CD4-positive, alpha-beta memory T cell (primary cell): ENCODE data around the gene MX2. TPM values are rescaled to one million over a fixed set of nuclear protein-coding genes. Genes with fewer than 3 reads are reported as not detected.

Experiments used
- CTCF ChIA-PET: fragments of 350-600 bp; sonication (Branson Sonifier 250); formaldehyde crosslinking; loops from one replicate; lab custom pipeline; 2021; ENCODE audit warnings: inconsistent platforms; ENCODE audit not compliant: partially characterized antibody; lab: Charles Lee
- POLR2A ChIA-PET: fragments of 350-600 bp; sonication (Branson Sonifier 250); formaldehyde crosslinking; loops from one replicate; lab custom pipeline; 2021; ENCODE audit not compliant: partially characterized antibody; lab: Charles Lee
- DNase-seq, 5 donors: peaks; one replicate each; pipeline versions ENCODE4 v3.0.0 to v3.0.0-alpha.2; 2020 to 2022; ENCODE audit warnings: mixed read lengths in 1 of 5
- H3K27ac ChIP-seq: one replicate; pipeline ENCODE4 v1.7.0; 2013; ENCODE audit warnings: low read depth, low read length
- H3K27me3 ChIP-seq: 2 replicates; pipeline ENCODE4 v1.7.0; 2013; ENCODE audit warnings: mild to moderate bottlenecking, low read length, moderate library complexity; ENCODE audit not compliant: insufficient read depth
- H3K36me3 ChIP-seq: 2 replicates; pipeline ENCODE4 v1.7.0; 2013; ENCODE audit warnings: mild to moderate bottlenecking, low read length, moderate library complexity; ENCODE audit not compliant: insufficient read depth
- H3K4me1 ChIP-seq: 2 replicates; pipeline ENCODE4 v1.7.0; 2013; ENCODE audit warnings: mild to moderate bottlenecking, low read length, moderate library complexity; ENCODE audit not compliant: insufficient read depth
- H3K4me3 ChIP-seq, 2 donors: one replicate each; pipeline ENCODE4 v1.7.0; 2013; ENCODE audit warnings: low read length in 2 of 2, mild to moderate bottlenecking in 1 of 2
- H3K9me3 ChIP-seq, 2 donors: one replicate each; pipeline ENCODE4 v1.7.0; 2013; ENCODE audit warnings: low read length in 2 of 2, control low read depth in 1 of 2; ENCODE audit not compliant: control insufficient read depth in 1 of 2
- H3K27ac Mint-ChIP-seq, 7 donors: one replicate each; pipeline ENCODE4 v1.8.0; 2020 to 2021; ENCODE audit warnings: mixed read lengths in 7 of 7, mild to moderate bottlenecking in 6 of 7, inconsistent platforms in 3 of 7, moderate library complexity in 3 of 7
- H3K27me3 Mint-ChIP-seq, 2 donors: one replicate each; pipeline ENCODE4 v1.8.0; 2020 to 2021; ENCODE audit warnings: mixed read lengths in 2 of 2
- H3K36me3 Mint-ChIP-seq, 2 donors: one replicate each; pipeline ENCODE4 v1.8.0; 2020 to 2021; ENCODE audit warnings: mixed read lengths in 2 of 2, inconsistent platforms in 1 of 2, mild to moderate bottlenecking in 1 of 2
- H3K4me1 Mint-ChIP-seq, 4 donors: one replicate each; pipeline ENCODE4 v1.8.0; 2020 to 2021; ENCODE audit warnings: mixed read lengths in 4 of 4, mild to moderate bottlenecking in 1 of 4
- H3K4me3 Mint-ChIP-seq, 8 donors: one replicate each; pipeline ENCODE4 v1.8.0; 2020 to 2021; ENCODE audit warnings: mixed read lengths in 8 of 8, mild to moderate bottlenecking in 7 of 8, moderate library complexity in 6 of 8, inconsistent platforms in 3 of 8
- H3K9me3 Mint-ChIP-seq, 8 donors: one replicate each; pipeline ENCODE4 v1.8.0; 2020 to 2021; ENCODE audit warnings: mixed read lengths in 8 of 8, mild to moderate bottlenecking in 5 of 8, inconsistent platforms in 3 of 8, moderate library complexity in 1 of 8
- intact Hi-C: fragments of 100-400 bp; cut with micrococcal nuclease; formaldehyde crosslinking; loops from one replicate; pipeline ENCODE4 v1.15.1; 2023
- polyA plus RNA-seq, 2 donors: library from polyadenylated mRNA; unstranded; fragments of 300-500 nt; fragmentation: Illumina TruSeq; gene quantifications; one replicate each; pipeline ENCODE4 v1.2.3, GENCODE V29; 2021
- total RNA-seq, 2 experiments: library from RNA; stranded (reverse); gene quantifications; one replicate each; pipeline ENCODE4 v1.2.3, GENCODE V29; 2021

Gene MX2
- total and polyA plus RNA-seq, 4 experiments from 2014 or later: 29.6 to 107 (median 72.8) TPM

DNA sequence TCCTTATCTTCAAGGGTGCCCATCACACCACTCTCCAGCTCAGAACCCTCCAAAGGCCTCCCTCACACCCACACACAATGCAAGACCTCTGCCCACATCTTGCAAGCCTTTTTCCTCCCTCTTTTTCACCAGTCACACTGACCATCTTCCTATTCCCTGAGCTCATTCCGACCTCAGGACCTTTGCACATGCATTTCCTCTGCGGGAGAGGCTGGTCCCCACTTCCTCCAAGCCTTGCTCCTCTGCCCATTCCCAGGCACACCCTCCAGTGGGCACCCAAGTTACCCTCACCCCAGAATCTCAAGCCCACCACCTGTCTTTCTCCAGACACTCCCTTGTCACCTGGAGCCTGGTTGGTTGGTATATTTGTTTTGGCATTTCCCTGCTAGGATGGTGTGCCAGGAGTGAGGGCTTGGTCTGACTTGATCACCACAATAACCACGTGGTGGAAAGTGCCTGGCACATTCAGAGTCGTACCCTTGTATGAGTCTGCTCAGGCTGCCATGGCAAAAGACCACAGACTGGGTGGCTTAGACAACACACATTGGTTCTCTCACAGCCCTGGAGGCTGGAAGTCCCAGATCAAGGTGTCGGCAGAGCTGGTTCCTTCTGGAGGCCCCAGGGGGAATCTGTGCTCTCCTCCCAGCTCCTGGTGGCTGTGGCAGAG is 13.2 kb downstream of the MX2 start:
- intact Hi-C loops: no loop called here
- H3K4me3 Mint-ChIP-seq: no peak overlapping the region

DNA sequence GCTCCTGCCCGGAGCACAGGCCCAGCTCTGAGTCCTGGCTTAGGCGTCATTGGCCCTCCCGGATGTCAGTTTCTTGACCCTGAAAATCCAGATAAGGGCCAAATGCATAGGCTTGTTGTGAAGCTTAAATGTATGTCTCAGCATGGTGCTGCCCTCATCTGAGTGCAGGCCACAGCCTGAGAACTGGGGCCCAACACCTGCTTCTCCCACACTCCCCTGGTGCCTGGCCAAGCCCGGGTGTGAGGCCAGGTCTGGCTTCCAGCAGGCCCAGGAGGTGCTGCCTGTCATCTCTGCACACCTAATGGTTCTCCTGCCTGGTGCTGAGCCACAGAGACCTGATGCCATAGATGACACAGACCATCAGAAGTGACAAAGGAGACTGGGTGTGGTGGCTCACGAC is 14.0 kb downstream of the MX2 start:
- Histone ChIP-seq H3K27me3 (no peaks in the 10 kb centered on the region), H3K27ac (no peak overlapping the region), H3K9me3 (no peaks in the 10 kb centered on the region), H3K4me1 (peaks cover 31% of the 10 kb centered on the region), H3K4me3 (no peak overlapping the region), H3K36me3 (peaks cover 37% of the 10 kb centered on the region)
- no peak for DNase-seq
- H3K4me1 Mint-ChIP-seq: peaks cover 19 to 37% (median 22%) of the 10 kb centered on the region in 4 donors
- H3K27ac Mint-ChIP-seq: no peak overlapping the region
- H3K9me3 Mint-ChIP-seq: no peaks in the 10 kb centered on the region
- H3K36me3 Mint-ChIP-seq: peaks cover 29 to 36% of the 10 kb centered on the region in 2 donors
- intact Hi-C loops: no loop called here
- POLR2A ChIA-PET: no interaction called here
- H3K4me3 Mint-ChIP-seq: no peak overlapping the region
- no peaks in the 10 kb centered on the region for H3K27me3 Mint-ChIP-seq
- CTCF ChIA-PET: no interaction called here

More for the DNA sequence above, 13.2 kb downstream of the MX2 start:
- Mint-ChIP-seq H3K27ac (peak overlapping the region in 6 of 7 donors; percentile 22 to 83 (median 60)), H3K9me3 (no peaks in the 10 kb centered on the region), H3K36me3 (peaks cover 21 to 30% of the 10 kb centered on the region in 2 donors), H3K4me1 (peaks cover 28 to 46% (median 30%) of the 10 kb centered on the region in 4 donors), H3K27me3 (no peaks in the 10 kb centered on the region)
- Histone ChIP-seq H3K4me1 (peaks cover 40% of the 10 kb centered on the region), H3K4me3 (no peak overlapping the region), H3K9me3 (no peaks in the 10 kb centered on the region), H3K36me3 (peaks cover 31% of the 10 kb centered on the region), H3K27me3 (no peaks in the 10 kb centered on the region), H3K27ac (no peak overlapping the region)
- DNase-seq: no peak
- POLR2A ChIA-PET: no interaction called here
- CTCF ChIA-PET: no interaction called here

DNA sequence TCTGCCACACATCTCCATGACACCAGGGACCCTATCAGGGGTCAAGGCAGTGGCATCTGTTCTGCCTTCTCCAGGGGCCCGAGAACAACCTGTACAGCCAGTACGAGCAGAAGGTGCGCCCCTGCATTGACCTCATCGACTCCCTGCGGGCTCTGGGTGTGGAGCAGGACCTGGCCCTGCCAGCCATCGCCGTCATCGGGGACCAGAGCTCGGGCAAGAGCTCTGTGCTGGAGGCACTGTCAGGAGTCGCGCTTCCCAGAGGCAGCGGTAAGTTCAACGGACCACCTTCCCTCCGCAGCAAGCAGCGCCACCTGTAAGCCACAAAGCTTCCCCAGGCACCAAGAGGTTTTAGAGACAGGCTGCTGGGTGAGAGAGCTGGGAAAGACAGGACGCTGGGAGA is 15.9 kb downstream of the MX2 start:
- DNase-seq: no peak
- H3K36me3 Mint-ChIP-seq: peaks cover 42 to 48% of the 10 kb centered on the region in 2 donors
- H3K9me3 Mint-ChIP-seq: no peaks in the 10 kb centered on the region
- ChIA-PET POLR2A (no interaction called here), CTCF (interaction anchor here (1.2 kb wide), 1 partner anchor 94 kb away, joined by 3 read pairs; no protein-coding TSS in a partner anchor)
- no peaks in the 10 kb centered on the region for H3K27me3 Mint-ChIP-seq
- peak overlapping the region in 1 of 7 donors; percentile 64 for H3K27ac Mint-ChIP-seq
- H3K9me3 ChIP-seq: no peaks in the 10 kb centered on the region
- intact Hi-C loops: no loop called here
- H3K27me3 ChIP-seq: no peaks in the 10 kb centered on the region
- peaks cover 8 to 23% (median 11%) of the 10 kb centered on the region in 4 donors for H3K4me1 Mint-ChIP-seq
- H3K27ac ChIP-seq: no peak overlapping the region
- peaks cover 13% of the 10 kb centered on the region for H3K4me1 ChIP-seq
- peaks cover 47% of the 10 kb centered on the region for H3K36me3 ChIP-seq
- H3K4me3 Mint-ChIP-seq: no peak overlapping the region
- no peak overlapping the region for H3K4me3 ChIP-seq

DNA sequence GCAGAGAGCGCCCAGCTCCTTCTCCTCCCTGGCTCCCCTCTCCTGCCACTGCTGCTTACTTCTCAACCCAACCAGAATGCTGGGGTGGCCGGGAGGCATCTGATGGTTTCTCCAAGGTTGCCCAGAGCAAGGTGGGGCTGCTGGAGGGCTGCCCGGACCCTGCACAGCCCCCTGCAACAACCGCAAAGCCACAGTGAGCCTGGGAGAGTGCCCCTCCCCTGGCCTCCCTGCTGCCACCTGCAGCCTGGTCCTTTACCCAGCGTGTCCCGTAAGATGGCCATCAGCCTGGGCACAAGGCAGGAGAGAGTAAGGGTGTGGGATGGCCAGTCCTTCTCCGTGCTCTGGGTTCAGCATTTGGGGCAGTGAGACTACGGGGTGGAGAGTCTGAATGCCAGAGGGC is 17.0 kb downstream of the MX2 start:
- Histone ChIP-seq H3K9me3 (no peaks in the 10 kb centered on the region), H3K4me1 (peaks cover 1% of the 10 kb centered on the region), H3K36me3 (peaks cover 54% of the 10 kb centered on the region), H3K27me3 (no peaks in the 10 kb centered on the region), H3K27ac (no peak overlapping the region), H3K4me3 (no peak overlapping the region)
- ChIA-PET POLR2A (no interaction called here), CTCF (interaction anchor here (1.2 kb wide), 1 partner anchor 95 kb away, joined by 3 read pairs; no protein-coding TSS in a partner anchor)
- intact Hi-C loops: no loop called here
- H3K36me3 Mint-ChIP-seq: peaks cover 44 to 54% of the 10 kb centered on the region in 2 donors
- H3K9me3 Mint-ChIP-seq: no peaks in the 10 kb centered on the region
- no peaks in the 10 kb centered on the region for H3K27me3 Mint-ChIP-seq
- DNase-seq: no peak
- peaks cover 4 to 14% (median 8%) of the 10 kb centered on the region in 4 donors for H3K4me1 Mint-ChIP-seq
- H3K27ac Mint-ChIP-seq: peak overlapping the region in 1 of 7 donors; percentile 52
- no peak overlapping the region for H3K4me3 Mint-ChIP-seq

DNA sequence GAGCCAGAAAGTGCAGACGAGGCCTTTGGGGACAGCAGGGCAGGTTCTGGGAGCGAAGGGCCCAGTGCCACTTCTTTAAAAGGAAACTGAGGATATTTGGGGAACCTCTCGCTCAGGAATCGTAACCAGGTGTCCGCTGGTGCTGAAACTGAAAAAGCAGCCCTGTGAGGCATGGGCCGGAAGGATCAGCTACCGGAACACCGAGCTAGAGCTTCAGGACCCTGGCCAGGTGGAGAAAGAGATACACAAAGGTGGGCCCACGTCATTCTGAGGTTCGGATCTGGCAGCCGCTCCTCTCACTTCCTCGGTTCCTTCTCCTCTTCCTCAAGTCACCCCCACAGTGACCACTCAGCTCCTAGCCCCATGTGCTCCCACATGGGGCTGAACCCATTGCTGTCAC is 18.1 kb downstream of the MX2 start:
- H3K27ac ChIP-seq: no peak overlapping the region
- Mint-ChIP-seq H3K4me3 (no peak overlapping the region), H3K27me3 (no peaks in the 10 kb centered on the region), H3K9me3 (no peaks in the 10 kb centered on the region), H3K4me1 (peaks cover 2 to 7% (median 4%) of the 10 kb centered on the region in 4 donors), H3K36me3 (peaks cover 42 to 58% of the 10 kb centered on the region in 2 donors), H3K27ac (peak overlapping the region in 2 of 7 donors; percentile 53 to 56)
- no peak overlapping the region for H3K4me3 ChIP-seq
- ChIA-PET POLR2A (interaction anchor here (1.1 kb wide), 1 partner anchor 47 kb away, joined by 4 read pairs; the partner anchor contains the start of gene MX1), CTCF (interaction anchor here (1.4 kb wide), 1 partner anchor 52 kb away, joined by 3 read pairs; no protein-coding TSS in a partner anchor)
- intact Hi-C loops: no loop called here
- no peaks in the 10 kb centered on the region for H3K4me1 ChIP-seq
- no peak for DNase-seq
- H3K27me3 ChIP-seq: no peaks in the 10 kb centered on the region
- no peaks in the 10 kb centered on the region for H3K9me3 ChIP-seq
- H3K36me3 ChIP-seq: peaks cover 54% of the 10 kb centered on the region

DNA sequence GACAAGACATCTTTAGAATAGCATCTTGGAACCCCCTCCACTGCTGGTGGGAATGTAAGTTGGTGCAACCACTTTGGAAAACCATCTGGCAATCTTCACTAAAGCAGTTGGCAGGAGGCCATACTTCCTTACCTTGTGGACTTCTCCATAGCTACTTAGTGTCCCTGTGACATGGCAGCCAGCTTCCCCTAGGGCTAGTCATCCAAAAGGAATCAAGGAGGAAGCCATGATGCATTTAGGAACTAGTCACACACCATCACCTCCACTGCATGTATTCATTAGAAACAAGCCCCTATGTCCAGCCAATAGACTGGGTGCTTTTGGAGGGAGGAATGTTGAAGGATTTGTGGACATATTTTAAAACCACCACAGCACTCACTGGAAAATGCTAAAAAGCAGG is 19.9 kb downstream of the MX2 start:
- intact Hi-C loops: no loop called here
- DNase-seq: no peak
- Histone ChIP-seq H3K4me3 (no peak overlapping the region), H3K27me3 (no peaks in the 10 kb centered on the region), H3K27ac (no peak overlapping the region), H3K4me1 (no peaks in the 10 kb centered on the region), H3K36me3 (peaks cover 53% of the 10 kb centered on the region), H3K9me3 (no peaks in the 10 kb centered on the region)
- CTCF ChIA-PET: interaction anchor here (1.5 kb wide), 1 partner anchor 99 kb away, joined by 5 read pairs; no protein-coding TSS in a partner anchor
- POLR2A ChIA-PET: interaction anchor here (2.1 kb wide), 1 partner anchor 12 kb away, joined by 9 read pairs; no protein-coding TSS in a partner anchor
- H3K4me3 Mint-ChIP-seq: no peak overlapping the region
- peaks cover 0 to 5% (median under 1%) of the 10 kb centered on the region in 4 donors for H3K4me1 Mint-ChIP-seq
- H3K36me3 Mint-ChIP-seq: peaks cover 47 to 63% of the 10 kb centered on the region in 2 donors
- H3K27ac Mint-ChIP-seq: peak overlapping the region in 1 of 7 donors; percentile 37
- H3K27me3 Mint-ChIP-seq: no peaks in the 10 kb centered on the region
- H3K9me3 Mint-ChIP-seq: no peaks in the 10 kb centered on the region

DNA sequence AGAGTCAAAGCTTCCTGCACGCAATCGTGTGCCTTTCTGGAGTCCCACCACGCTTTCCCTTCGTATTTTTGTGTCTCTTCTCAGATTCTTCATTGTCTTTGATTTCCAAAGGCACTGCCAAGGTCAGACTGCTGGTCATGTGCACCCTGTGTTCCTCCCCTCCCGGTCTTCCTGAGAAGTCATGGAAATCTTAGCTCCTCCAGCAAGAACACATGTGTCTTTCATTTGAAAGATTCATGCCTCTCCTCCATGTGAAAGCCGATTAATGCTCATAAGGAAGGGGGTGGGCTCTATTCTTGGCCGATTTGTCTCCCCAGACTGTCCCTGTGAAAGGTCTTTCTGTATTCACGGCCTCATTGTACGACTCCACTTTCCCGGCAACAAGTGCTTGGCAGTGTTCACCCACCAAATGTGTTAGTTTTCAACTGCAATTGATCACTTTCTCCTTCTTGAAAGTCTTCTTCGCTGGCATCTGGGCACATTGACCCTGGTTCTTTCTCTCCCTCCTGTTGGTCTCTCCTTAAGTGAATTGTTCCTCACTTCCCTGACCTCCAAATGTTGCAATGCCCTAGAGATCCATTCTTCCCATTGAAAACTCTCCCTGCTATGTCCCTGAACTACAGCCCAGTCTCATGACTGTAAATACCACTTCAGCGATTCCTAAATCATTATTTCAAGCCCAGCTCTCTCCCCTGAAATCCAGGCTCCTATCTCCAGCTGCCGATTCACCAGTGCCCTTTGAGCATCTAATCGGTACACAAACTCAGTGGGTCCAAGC is 25.4 kb downstream of the MX2 start:
- DNase-seq: no peak
- Histone ChIP-seq H3K4me1 (no peaks in the 10 kb centered on the region), H3K27ac (no peak overlapping the region), H3K27me3 (no peaks in the 10 kb centered on the region), H3K36me3 (peaks cover 39% of the 10 kb centered on the region), H3K4me3 (no peak overlapping the region), H3K9me3 (no peaks in the 10 kb centered on the region)
- H3K27me3 Mint-ChIP-seq: no peaks in the 10 kb centered on the region
- peaks cover 0 to 5% (median 1%) of the 10 kb centered on the region in 4 donors for H3K4me1 Mint-ChIP-seq
- H3K9me3 Mint-ChIP-seq: no peaks in the 10 kb centered on the region
- intact Hi-C loops: no loop called here
- ChIA-PET CTCF (no interaction called here), POLR2A (no interaction called here)
- no peak overlapping the region for H3K4me3 Mint-ChIP-seq
- peaks cover 52 to 70% of the 10 kb centered on the region in 2 donors for H3K36me3 Mint-ChIP-seq
- H3K27ac Mint-ChIP-seq: peak overlapping the region in 4 of 7 donors; percentile 5 to 63 (median 42)
